ENCODE data around the gene PLEKHA1.

DNA sequence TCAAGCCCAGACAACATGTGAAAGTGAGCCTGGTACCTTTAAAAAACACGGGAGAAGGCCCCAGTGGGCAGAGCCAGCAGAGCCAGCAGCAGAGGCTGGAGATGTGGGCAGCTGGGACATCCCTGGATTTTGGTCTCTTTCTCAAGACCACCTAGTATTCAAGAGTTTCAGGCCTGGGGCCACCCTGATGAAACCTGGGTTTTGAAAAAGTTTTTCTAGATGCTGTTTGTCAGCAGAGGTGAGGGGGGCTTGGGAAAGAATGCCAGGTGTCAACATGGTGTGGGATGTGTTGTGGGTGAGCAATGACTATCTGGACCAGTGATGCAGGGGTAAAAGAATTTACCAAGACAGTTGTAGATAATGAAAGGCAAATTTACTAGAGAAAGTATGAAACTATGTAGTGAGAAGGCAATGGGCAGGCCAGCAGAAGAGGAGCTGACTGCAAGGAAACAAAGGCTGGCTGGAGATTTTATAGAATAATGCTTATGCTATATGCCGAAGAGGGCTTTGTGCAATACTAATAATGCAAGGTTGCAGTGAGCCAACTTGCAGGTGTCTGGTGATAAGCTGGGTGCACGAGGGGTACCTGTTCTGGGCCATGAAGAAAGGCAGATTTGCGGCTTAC, 28.1 kb upstream of the PLEKHA1 start:
- no peak for TF ChIP-seq ZBTB7A (CRISPR knock-in tag; IDR thresholded peaks at IDR 0.05)
- TF ChIP-seq ESRRA (CRISPR knock-in tag; IDR thresholded peaks at IDR 0.05; ENCODE audit: low read depth), result no peak
- TF ChIP-seq ATF7-NPFF (CRISPR knock-in tag; IDR thresholded peaks at IDR 0.05; ENCODE audit: low read depth), result no peak
